ENCODE data around the gene CD22.

GRCh38 chr19:35284153-35285094, 44.6 kb upstream of the CD22 start:
- TF ChIP-seq CTCF (IDR thresholded peaks at IDR 0.05) (no peak), POLR2A (IDR thresholded peaks at IDR 0.05) (no peak)
